Ascending aorta (tissue), 2 donors: ENCODE measurements around the gene ANKMY1. TPM values are rescaled to one million over a fixed set of nuclear protein-coding genes. Genes with fewer than 3 reads are reported as not detected.

Experiments used
- DNase-seq, 2 donors: peaks; one replicate each; pipeline ENCODE4 v3.0.0-alpha.2; 2019; ENCODE audit warnings: low spot score in 2 of 2
- H3K27ac ChIP-seq, 2 donors: fragments of 200-600 bp; sonication (generic); one replicate each; pipeline ENCODE4 v1.5.1; 2016 to 2017; ENCODE audit warnings: mild to moderate bottlenecking in 1 of 2
- H3K27me3 ChIP-seq: fragments of 200-600 bp; sonication (generic); one replicate; pipeline ENCODE4 v1.5.1; 2017
- H3K36me3 ChIP-seq, 2 donors: fragments of 200-600 bp; sonication (generic); one replicate each; pipeline ENCODE4 v1.5.1; 2016
- H3K4me1 ChIP-seq, 2 donors: fragments of 200-600 bp; sonication (generic); one replicate each; pipeline ENCODE4 v1.5.1; 2016 to 2017; ENCODE audit warnings: mild to moderate bottlenecking in 1 of 2
- H3K4me3 ChIP-seq, 2 donors: fragments of 200-600 bp; sonication (generic); one replicate each; pipeline ENCODE4 v1.5.1; 2016 to 2017; ENCODE audit warnings: mild to moderate bottlenecking in 1 of 2
- H3K9me3 ChIP-seq, 2 donors: fragments of 200-600 bp; sonication (generic); one replicate each; pipeline ENCODE4 v1.5.1; 2016
- CTCF ChIP-seq, 3 experiments: fragments of 200-600 bp in 2 of 3; fragments of 450-650 bp in 1 of 3; sonication (generic) in 2 of 3; IDR thresholded peaks; one replicate each; pipeline ENCODE4 v1.5.1; 2016 to 2019; ENCODE audit warnings: antibody characterized with exemption in 3 of 3, mild to moderate bottlenecking in 1 of 3, moderate library complexity in 1 of 3
- intact Hi-C: fragments of 100-400 bp; cut with DNase I; formaldehyde crosslinking; loops from one replicate; pipeline ENCODE4 v1.15.1; 2023
- total RNA-seq: library from RNA; depleted of rRNA; stranded (reverse); fragments of >200 nt; gene quantifications from one replicate; pipeline ENCODE4 v1.1.0, GENCODE V29; 2016

ANKMY1 gene
- total RNA-seq, 1 donor from 2014 or later: 14.4 TPM

GRCh38 chr2:240599141-240599583, 41.4 kb upstream of the ANKMY1 start:
- TF ChIP-seq CTCF (IDR thresholded peaks at IDR 0.05): no peak
- intact Hi-C loops: no loop called here
- peaks cover 9 to 20% of the 10 kb centered on the region in 2 donors for H3K4me1 ChIP-seq
- no peaks in the 10 kb centered on the region for H3K9me3 ChIP-seq
- H3K4me3 ChIP-seq: no peak overlapping the region
- H3K27me3 ChIP-seq: no peaks in the 10 kb centered on the region
- H3K27ac ChIP-seq: no peak overlapping the region
- peaks cover 16 to 19% of the 10 kb centered on the region in 2 donors for H3K36me3 ChIP-seq
- peak in 1 of 2 donors; percentile 35 for DNase-seq

DNA sequence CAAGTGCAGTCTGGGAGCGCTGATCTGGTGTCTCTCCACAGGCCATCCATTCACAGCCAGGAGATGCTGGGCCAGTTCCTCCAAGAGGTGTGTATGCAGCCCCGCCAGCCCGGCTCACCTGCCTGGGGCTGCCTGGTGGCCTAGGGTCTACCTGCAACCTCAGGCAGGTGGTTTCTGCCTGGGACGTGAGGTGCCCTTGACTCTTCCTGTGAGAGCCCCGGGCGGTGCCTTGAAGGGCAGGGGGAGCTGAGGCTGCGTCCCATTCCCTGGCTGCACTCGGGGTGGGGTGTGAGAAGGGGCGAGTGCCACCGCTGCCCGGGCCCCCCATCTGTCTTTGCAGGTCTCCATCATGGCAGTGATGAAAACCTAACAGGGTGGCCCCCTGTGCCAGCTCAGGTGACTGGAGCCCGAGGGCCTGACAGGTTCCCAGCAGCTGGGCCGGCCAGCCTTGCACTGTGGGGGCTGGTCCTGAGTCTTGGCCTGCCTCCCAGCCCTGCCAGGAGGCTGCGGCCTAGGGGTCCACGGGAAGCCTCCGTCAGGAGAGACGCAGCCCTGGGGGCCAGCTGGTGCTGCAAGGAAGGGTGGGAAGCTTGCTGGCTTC, 40.6 kb upstream of the ANKMY1 start:
- Histone ChIP-seq H3K4me3 (no peak overlapping the region), H3K27me3 (no peaks in the 10 kb centered on the region), H3K27ac (no peak overlapping the region), H3K9me3 (no peaks in the 10 kb centered on the region), H3K4me1 (peaks cover 9 to 20% of the 10 kb centered on the region in 2 donors), H3K36me3 (peaks cover 16 to 19% of the 10 kb centered on the region in 2 donors)
- TF ChIP-seq CTCF (IDR thresholded peaks at IDR 0.05): no peak
- intact Hi-C loops: no loop called here
- peak in 1 of 2 donors; percentile 56 for DNase-seq

GRCh38 chr2:240597419-240598181, 39.8 kb upstream of the ANKMY1 start:
- intact Hi-C loops: no loop called here
- no peak overlapping the region for H3K4me3 ChIP-seq
- H3K9me3 ChIP-seq: no peaks in the 10 kb centered on the region
- peak; percentile 6 to 53 for DNase-seq
- H3K27me3 ChIP-seq: no peaks in the 10 kb centered on the region
- H3K4me1 ChIP-seq: peaks cover 9 to 20% of the 10 kb centered on the region in 2 donors
- H3K27ac ChIP-seq: no peak overlapping the region
- H3K36me3 ChIP-seq: peaks cover 16 to 19% of the 10 kb centered on the region in 2 donors
- TF ChIP-seq CTCF (IDR thresholded peaks at IDR 0.05): no peak

GRCh38 chr2:240597054-240597418, 39.2 kb upstream of the ANKMY1 start:
- no peak overlapping the region for H3K27ac ChIP-seq
- H3K4me1 ChIP-seq: peaks cover 9 to 20% of the 10 kb centered on the region in 2 donors
- H3K36me3 ChIP-seq: peaks cover 19 to 21% of the 10 kb centered on the region in 2 donors
- H3K9me3 ChIP-seq: no peaks in the 10 kb centered on the region
- peak in 1 of 2 donors; percentile 5 for DNase-seq
- no peak for TF ChIP-seq CTCF (IDR thresholded peaks at IDR 0.05)
- intact Hi-C loops: no loop called here
- no peaks in the 10 kb centered on the region for H3K27me3 ChIP-seq
- H3K4me3 ChIP-seq: no peak overlapping the region

DNA sequence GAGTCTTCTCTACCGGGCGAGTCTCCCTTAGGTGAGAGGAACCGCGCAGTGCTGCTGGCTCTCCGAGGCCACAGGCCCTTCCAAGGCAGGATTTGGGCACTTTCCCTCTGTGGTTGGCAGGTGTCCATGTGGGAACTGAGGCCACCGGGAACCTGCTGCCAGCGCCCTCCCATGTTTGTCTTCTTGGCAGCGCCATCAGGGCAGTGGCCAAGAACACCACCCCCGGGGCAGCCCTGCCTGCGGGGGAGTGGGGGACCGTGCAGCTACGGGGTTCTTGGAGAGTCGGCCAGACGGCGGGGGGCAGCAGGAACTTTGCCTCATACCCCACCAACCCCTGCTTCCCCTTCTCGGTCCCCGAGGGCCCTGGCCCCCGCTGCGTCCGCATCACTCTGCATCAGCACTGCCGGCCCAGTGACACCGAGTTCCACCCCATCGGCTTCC, 38.7 kb upstream of the ANKMY1 start:
- intact Hi-C loops: no loop called here
- Histone ChIP-seq H3K27me3 (no peaks in the 10 kb centered on the region), H3K27ac (no peak overlapping the region), H3K4me1 (peaks cover 9 to 20% of the 10 kb centered on the region in 2 donors), H3K4me3 (peak overlapping the region in 1 of 2 donors; percentile 35), H3K9me3 (no peaks in the 10 kb centered on the region), H3K36me3 (peaks cover 19 to 24% of the 10 kb centered on the region in 2 donors)
- TF ChIP-seq CTCF (IDR thresholded peaks at IDR 0.05): no peak
- DNase-seq: peak; percentile 16 to 83
